Stomach smooth muscle (tissue), 2 donors: ENCODE data around the gene CD320.
"Not testable (repeated sequence)": the region's sequence is repeated elsewhere in the genome, so short reads cannot be mapped to it uniquely, and the experiment has no call there.

Experiments
- H3K27ac ChIP-seq: one replicate; pipeline ENCODE4 v1.7.0; 2013; ENCODE audit warnings: mild to moderate bottlenecking, low read length, inconsistent platforms
- H3K27me3 ChIP-seq, 2 donors: one replicate each; pipeline ENCODE4 v1.7.0; 2013; ENCODE audit warnings: low read length in 2 of 2; ENCODE audit not compliant: insufficient read depth in 2 of 2, control insufficient read depth in 1 of 2
- H3K36me3 ChIP-seq, 2 donors: one replicate each; pipeline ENCODE4 v1.7.0; 2013; ENCODE audit warnings: low read length in 2 of 2; ENCODE audit not compliant: control insufficient read depth in 2 of 2, insufficient read depth in 2 of 2
- H3K4me1 ChIP-seq: one replicate; pipeline ENCODE4 v1.7.0; 2013; ENCODE audit warnings: low read length; ENCODE audit not compliant: control insufficient read depth, insufficient read depth
- H3K4me3 ChIP-seq, 2 donors: one replicate each; pipeline ENCODE4 v1.7.0; 2013; ENCODE audit warnings: low read length in 2 of 2
- H3K9ac ChIP-seq, 2 donors: one replicate each; pipeline ENCODE4 v1.7.0; 2013; ENCODE audit warnings: low read length in 2 of 2, mild to moderate bottlenecking in 1 of 2
- H3K9me3 ChIP-seq, 2 donors: one replicate each; pipeline ENCODE4 v1.7.0; 2013; ENCODE audit warnings: low read length in 2 of 2; ENCODE audit not compliant: control insufficient read depth in 2 of 2
- donor health status: healthy.
- donor health status: Pancreatic carcinoma.

The CD320 gene

GRCh38 chr19:8341504-8341903 is 33.3 kb upstream of the CD320 start:
- peaks cover 25 to 30% of the 10 kb centered on the region in 2 donors for H3K27me3 ChIP-seq
- not testable (repeated sequence) for H3K9me3 ChIP-seq, H3K4me1 ChIP-seq, H3K4me3 ChIP-seq, H3K27ac ChIP-seq, H3K36me3 ChIP-seq, H3K9ac ChIP-seq

- H3K9me3 ChIP-seq: no peaks in the 10 kb centered on the region
- no peak overlapping the region for H3K27ac ChIP-seq
- H3K27me3 ChIP-seq: peaks cover 25 to 36% of the 10 kb centered on the region in 2 donors
- no peaks in the 10 kb centered on the region for H3K36me3 ChIP-seq
- peaks cover 6% of the 10 kb centered on the region for H3K4me1 ChIP-seq
- H3K9ac ChIP-seq: no peak overlapping the region
- no peak overlapping the region for H3K4me3 ChIP-seq
These were observed 32.4 kb upstream of the CD320 start for GRCh38 chr19:8340341-8341096.

- Histone ChIP-seq H3K9me3 (no peaks in the 10 kb centered on the region), H3K9ac (no peak overlapping the region), H3K4me1 (peaks cover 19% of the 10 kb centered on the region), H3K27me3 (peaks cover 32 to 46% of the 10 kb centered on the region in 2 donors), H3K36me3 (no peaks in the 10 kb centered on the region), H3K4me3 (no peak overlapping the region), H3K27ac (no peak overlapping the region)
These were observed 30.7 kb upstream of the CD320 start for GRCh38 chr19:8338835-8339234.

GRCh38 chr19:8337728-8338127 is 29.6 kb upstream of the CD320 start:
- H3K27me3 ChIP-seq: peaks cover 33 to 45% of the 10 kb centered on the region in 2 donors
- H3K9ac ChIP-seq: no peak overlapping the region
- H3K36me3 ChIP-seq: no peaks in the 10 kb centered on the region
- no peak overlapping the region for H3K4me3 ChIP-seq
- peaks cover 21% of the 10 kb centered on the region for H3K4me1 ChIP-seq
- H3K27ac ChIP-seq: no peak overlapping the region
- no peaks in the 10 kb centered on the region for H3K9me3 ChIP-seq

- Histone ChIP-seq H3K36me3 (no peaks in the 10 kb centered on the region), H3K4me1 (peaks cover 19% of the 10 kb centered on the region), H3K9ac (no peak overlapping the region), H3K4me3 (no peak overlapping the region), H3K27ac (no peak overlapping the region), H3K27me3 (peaks cover 27 to 38% of the 10 kb centered on the region in 2 donors), H3K9me3 (no peaks in the 10 kb centered on the region)
These were observed 28.5 kb upstream of the CD320 start for GRCh38 chr19:8336660-8337059.

- H3K4me1 ChIP-seq: peaks cover 19% of the 10 kb centered on the region
- H3K9ac ChIP-seq: no peak overlapping the region
- H3K27me3 ChIP-seq: peaks cover 27 to 36% of the 10 kb centered on the region in 2 donors
- H3K9me3 ChIP-seq: no peaks in the 10 kb centered on the region
- H3K27ac ChIP-seq: no peak overlapping the region
- H3K36me3 ChIP-seq: no peaks in the 10 kb centered on the region
- H3K4me3 ChIP-seq: no peak overlapping the region
These were observed 28.0 kb upstream of the CD320 start for GRCh38 chr19:8336072-8336569.

- no peaks in the 10 kb centered on the region for H3K9me3 ChIP-seq
- H3K27me3 ChIP-seq: peaks cover 27 to 36% of the 10 kb centered on the region in 2 donors
- no peak overlapping the region for H3K27ac ChIP-seq
- no peaks in the 10 kb centered on the region for H3K36me3 ChIP-seq
- no peak overlapping the region for H3K9ac ChIP-seq
- peaks cover 19% of the 10 kb centered on the region for H3K4me1 ChIP-seq
- H3K4me3 ChIP-seq: peak overlapping the region in 1 of 2 donors; percentile 47
These were observed 27.3 kb upstream of the CD320 start for GRCh38 chr19:8335343-8336071.

- Histone ChIP-seq H3K9ac (no peak overlapping the region), H3K4me3 (peak overlapping the region in 1 of 2 donors; percentile 47), H3K9me3 (no peaks in the 10 kb centered on the region), H3K27ac (no peak overlapping the region), H3K27me3 (peaks cover 24 to 36% of the 10 kb centered on the region in 2 donors), H3K4me1 (peaks cover 19% of the 10 kb centered on the region), H3K36me3 (no peaks in the 10 kb centered on the region)
These were observed 26.5 kb upstream of the CD320 start for GRCh38 chr19:8334458-8335342.

GRCh38 chr19:8333767-8334457 is 25.8 kb upstream of the CD320 start:
- no peak overlapping the region for H3K9ac ChIP-seq
- H3K36me3 ChIP-seq: no peaks in the 10 kb centered on the region
- H3K27ac ChIP-seq: no peak overlapping the region
- H3K27me3 ChIP-seq: peaks cover 24 to 36% of the 10 kb centered on the region in 2 donors
- H3K4me1 ChIP-seq: peaks cover 19% of the 10 kb centered on the region
- H3K9me3 ChIP-seq: no peaks in the 10 kb centered on the region
- H3K4me3 ChIP-seq: no peak overlapping the region
